SK-N-SH (cell line): ENCODE measurements around the gene GEMIN7.

Source experiments
- CTCF ChIP-seq: fragments of 200-600 bp; sonication (generic); IDR thresholded peaks from 2 replicates; pipeline ENCODE4 v1.6.1; 2017; ENCODE audit warnings: antibody characterized with exemption, mild to moderate bottlenecking, moderate library complexity
- ELF1 ChIP-seq: IDR thresholded peaks from 2 replicates; pipeline ENCODE4 v1.4.0; 2012
- EZH2phosphoT487 ChIP-seq: fragments of 200-600 bp; sonication (generic); IDR thresholded peaks from 2 replicates; pipeline ENCODE4 v1.6.1; 2017; ENCODE audit warnings: low read depth, mixed run types, mild to moderate bottlenecking, antibody characterized with exemption, moderate library complexity, borderline replicate concordance
- GABPA ChIP-seq: IDR thresholded peaks from 2 replicates; pipeline ENCODE4 v1.4.0; 2012; ENCODE audit warnings: low read depth, mild to moderate bottlenecking
- MAX ChIP-seq: IDR thresholded peaks from 2 replicates; pipeline ENCODE4 v1.4.0; 2012; ENCODE audit warnings: low read depth
- POLR2AphosphoS5 ChIP-seq: IDR thresholded peaks from 2 replicates; pipeline ENCODE4 v1.6.1; 2012; ENCODE audit warnings: low read depth, low read length
- RAD21 ChIP-seq: IDR thresholded peaks from 2 replicates; pipeline ENCODE4 v1.6.1; 2012; ENCODE audit warnings: mild to moderate bottlenecking, low read length
- RFX5 ChIP-seq: IDR thresholded peaks from 2 replicates; pipeline ENCODE4 v1.6.1; 2012; ENCODE audit warnings: mild to moderate bottlenecking, improper control_type of control experiment, low read length
- TCF12 ChIP-seq: IDR thresholded peaks from 2 replicates; pipeline ENCODE4 v1.4.0; 2012
- USF2 ChIP-seq: fragments of 150-350 bp; IDR thresholded peaks from 2 replicates; pipeline ENCODE4 v1.6.1; 2017; ENCODE audit warnings: antibody characterized with exemption, low read length, low read depth, borderline replicate concordance
- ZBTB33 ChIP-seq: IDR thresholded peaks from 2 replicates; pipeline ENCODE4 v1.4.0; 2012; ENCODE audit warnings: low read depth, borderline replicate concordance

GRCh38 chr19:45056831-45057230, 22.2 kb upstream of the GEMIN7 start:
- TF ChIP-seq CTCF = no peak
- TF ChIP-seq RAD21 = no peak
- TF ChIP-seq ZBTB33 = no peak
- no peak for TF ChIP-seq USF2
- no peak for TF ChIP-seq TCF12
- TF ChIP-seq EZH2phosphoT487 = no peak
- TF ChIP-seq MAX = no peak
- no peak for TF ChIP-seq GABPA
- no peak for TF ChIP-seq RFX5
- TF ChIP-seq ELF1 = no peak
- TF ChIP-seq POLR2AphosphoS5 = no peak
